ENCODE data around the gene DCC.

DCC gene

DNA sequence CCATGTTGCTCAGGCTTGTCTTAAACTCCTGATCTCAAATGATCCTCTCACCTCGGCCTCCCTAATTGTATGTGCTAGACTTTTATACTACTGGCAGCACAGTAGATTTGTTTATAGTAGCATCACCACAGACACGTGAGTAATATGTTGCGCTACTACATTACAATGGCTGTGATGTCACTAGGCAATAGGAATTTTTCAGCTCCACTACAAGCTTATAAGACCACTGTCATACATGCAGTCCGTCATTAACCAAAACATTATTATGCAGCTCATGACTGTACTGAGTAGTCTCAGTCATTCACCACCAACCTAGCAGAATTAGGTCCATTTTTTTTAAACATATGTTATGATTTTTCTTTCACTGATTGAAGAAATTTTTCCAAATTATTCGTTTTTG lies 398.9 kb downstream of the DCC start:
- H3K4me3 ChIP-seq (ENCODE audit: low read depth, low read length): no peak overlapping the region
- no peak for TF ChIP-seq CTCF (IDR thresholded peaks at IDR 0.05; ENCODE audit: borderline replicate concordance, insufficient read depth, low read depth, low read length)

GRCh38 chr18:52746986-52747385 lies 407.0 kb downstream of the DCC start:
- TF ChIP-seq CTCF (IDR thresholded peaks at IDR 0.05; ENCODE audit: borderline replicate concordance, insufficient read depth, low read depth, low read length): no peak

GRCh38 chr18:52747869-52748268 lies 407.9 kb downstream of the DCC start:
- no peak overlapping the region for H3K4me3 ChIP-seq (ENCODE audit: low read depth, low read length)
- TF ChIP-seq CTCF (IDR thresholded peaks at IDR 0.05; ENCODE audit: borderline replicate concordance, insufficient read depth, low read depth, low read length): no peak

More at GRCh38 chr18:52746986-52747385, 407.0 kb downstream of the DCC start:
- no peak overlapping the region for H3K4me3 ChIP-seq (ENCODE audit: low read depth, low read length)

DNA sequence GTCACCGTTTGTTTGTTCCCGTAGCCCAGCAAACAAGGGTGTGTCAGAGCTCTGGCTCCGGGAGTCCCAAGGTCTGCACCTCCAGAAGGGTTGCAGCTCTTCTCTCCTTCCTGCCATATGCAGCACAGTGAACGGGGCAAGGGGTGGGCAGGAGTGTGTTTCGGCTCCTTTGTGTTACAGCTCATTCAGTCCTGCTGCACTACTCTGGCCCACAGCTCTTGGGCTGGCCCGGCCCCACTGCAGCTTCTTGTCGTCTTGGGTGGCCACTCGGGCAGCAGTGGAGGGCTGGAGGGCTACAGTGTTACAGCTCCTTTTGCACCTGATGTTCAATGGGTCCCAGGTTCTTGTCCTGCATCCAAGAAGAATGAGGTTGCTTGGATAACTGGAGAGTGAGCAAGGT lies 408.3 kb downstream of the DCC start:
- no peak overlapping the region for H3K4me3 ChIP-seq (ENCODE audit: low read depth, low read length)
- no peak for TF ChIP-seq CTCF (IDR thresholded peaks at IDR 0.05; ENCODE audit: borderline replicate concordance, insufficient read depth, low read depth, low read length)

- no peak for TF ChIP-seq CTCF (IDR thresholded peaks at IDR 0.05; ENCODE audit: borderline replicate concordance, insufficient read depth, low read depth, low read length)
- no peak overlapping the region for H3K4me3 ChIP-seq (ENCODE audit: low read depth, low read length)
Measured at GRCh38 chr18:52749542-52749941, 409.5 kb downstream of the DCC start.

DNA sequence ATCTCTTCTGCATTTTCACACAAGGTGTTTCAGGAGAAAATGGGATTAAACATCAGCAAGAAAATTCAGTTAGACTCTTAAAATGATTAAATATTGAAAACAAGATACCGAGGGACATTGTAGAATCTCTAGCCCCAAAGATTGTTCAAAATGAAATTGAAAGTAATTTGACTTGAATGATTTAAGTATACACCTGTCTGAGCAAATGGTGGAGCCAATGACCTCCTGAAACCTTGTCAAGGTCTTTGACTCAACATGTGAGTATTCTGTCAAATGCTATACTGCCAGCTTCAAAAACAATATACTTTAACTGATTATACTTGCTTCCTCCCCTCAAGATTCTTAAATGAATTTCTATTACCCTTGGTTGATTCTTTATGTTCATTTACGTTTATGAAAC lies 411.0 kb downstream of the DCC start:
- TF ChIP-seq CTCF (IDR thresholded peaks at IDR 0.05; ENCODE audit: borderline replicate concordance, insufficient read depth, low read depth, low read length): no peak
- H3K4me3 ChIP-seq (ENCODE audit: low read depth, low read length): no peak overlapping the region

- H3K4me3 ChIP-seq (ENCODE audit: low read depth, low read length): no peak overlapping the region
- no peak for TF ChIP-seq CTCF (IDR thresholded peaks at IDR 0.05; ENCODE audit: borderline replicate concordance, insufficient read depth, low read depth, low read length)
Measured at GRCh38 chr18:52764316-52764715, 424.3 kb downstream of the DCC start.
